Keratinocyte (primary cell): ENCODE measurements around the gene CCNB1IP1. TPM values are rescaled to one million over a fixed set of nuclear protein-coding genes. Genes with fewer than 3 reads are reported as not detected.

Experiments
- DNase-seq: peaks from one replicate; pipeline ENCODE4 v3.0.0-alpha.2; 2011; ENCODE audit warnings: low read depth, missing footprints, low spot score
- FAIRE-seq: peaks from 2 replicates; lab custom pipeline; 2011; peaks lifted over from hg19 to GRCh38; lab: Jason Lieb, UNC
- H2AFZ ChIP-seq: 2 replicates; pipeline ENCODE4 v1.6.0; 2012; ENCODE audit warnings: low read length, control low read depth, inconsistent platforms; ENCODE audit not compliant: control insufficient read depth
- H3K27ac ChIP-seq: 2 replicates; pipeline ENCODE4 v1.5.1; 2011; ENCODE audit warnings: low read length; ENCODE audit not compliant: control insufficient read depth, insufficient read depth
- H3K27me3 ChIP-seq: 3 replicates; pipeline ENCODE4 v1.6.0; 2011; ENCODE audit warnings: low read length; ENCODE audit not compliant: control insufficient read depth, insufficient read depth; ENCODE audit errors: extremely low read depth
- H3K36me3 ChIP-seq, 2 experiments: 2 replicates in 1 of 2; 3 replicates in 1 of 2; pipeline ENCODE4 v1.5.1; 2011; ENCODE audit warnings: low read length in 2 of 2, mild to moderate bottlenecking in 1 of 2; ENCODE audit not compliant: control insufficient read depth in 2 of 2, insufficient read depth in 2 of 2; ENCODE audit errors: extremely low read depth in 1 of 2
- H3K4me1 ChIP-seq: 3 replicates; pipeline ENCODE4 v1.5.1; 2011; ENCODE audit warnings: low read length; ENCODE audit not compliant: control insufficient read depth, insufficient read depth; ENCODE audit errors: extremely low read depth
- H3K4me2 ChIP-seq: 3 replicates; pipeline ENCODE4 v1.6.0; 2011; ENCODE audit warnings: low read depth, low read length; ENCODE audit not compliant: control insufficient read depth, insufficient read depth; ENCODE audit errors: extremely low read depth
- H3K4me3 ChIP-seq, 3 experiments: fragments of 200-600 bp in 1 of 3; sonication (generic) in 1 of 3; 2 replicates in 2 of 3; 3 replicates in 1 of 3; pipeline ENCODE4 v1.5.1; 2011 to 2016; ENCODE audit warnings: low read length in 3 of 3, mild to moderate bottlenecking in 3 of 3, control low read depth in 2 of 3, inconsistent platforms in 1 of 3, low read depth in 1 of 3, mixed read lengths in 1 of 3, mixed run types in 1 of 3, moderate library complexity in 1 of 3; ENCODE audit not compliant: control insufficient read depth in 2 of 3, insufficient read depth in 2 of 3; ENCODE audit errors: extremely low read depth in 1 of 3
- H3K79me2 ChIP-seq: 2 replicates; pipeline ENCODE4 v1.6.0; 2012; ENCODE audit warnings: low read length; ENCODE audit not compliant: control insufficient read depth, insufficient read depth
- H3K9ac ChIP-seq: 3 replicates; pipeline ENCODE4 v1.6.0; 2011; ENCODE audit warnings: low read length; ENCODE audit not compliant: control insufficient read depth, insufficient read depth; ENCODE audit errors: extremely low read depth
- H3K9me1 ChIP-seq: 3 replicates; pipeline ENCODE4 v1.6.0; 2011; ENCODE audit warnings: low read length; ENCODE audit not compliant: control insufficient read depth, insufficient read depth; ENCODE audit errors: extremely low read depth
- H3K9me3 ChIP-seq: 2 replicates; pipeline ENCODE4 v1.5.1; 2012; ENCODE audit warnings: low read depth, low read length; ENCODE audit not compliant: control insufficient read depth
- H4K20me1 ChIP-seq: 3 replicates; pipeline ENCODE4 v1.6.0; 2011; ENCODE audit warnings: low read length; ENCODE audit not compliant: control insufficient read depth, insufficient read depth; ENCODE audit errors: extremely low read depth
- EZH2 ChIP-seq: IDR thresholded peaks from one replicate; pipeline ENCODE4 v1.6.1; 2012; ENCODE audit warnings: inconsistent platforms, mild to moderate bottlenecking, low read length, moderate library complexity
- dilution Hi-C: fragments of 300-500 bp; cut with MboI; formaldehyde crosslinking; loops from one replicate; pipeline ENCODE4 v1.7.0; 2020; ENCODE audit warnings: low sequenced_read_pairs; ENCODE audit not compliant: extremely low pct_ligation_motif_present
- polyA plus RNA-seq, 5 experiments: library from polyadenylated mRNA; depleted of rRNA in 3 of 5; stranded (reverse) in 3 of 5; stranded (forward) in 1 of 5; unstranded in 1 of 5; fragments of >200 nt; gene quantifications; 1 replicate in 1 of 5; 2 replicates in 3 of 5; 3 replicates in 1 of 5; pipeline versions ENCODE4 v1.2.1 to v1.2.3, GENCODE V29; 2011 to 2012; ENCODE audit warnings: missing spikeins in 2 of 5, low read depth in 1 of 5, low replicate concordance in 1 of 5
- TF ChIP-seq, protein P1 (sequence below), 3 experiments: IDR thresholded peaks in 1 of 3; conservative IDR thresholded peaks in 1 of 3; optimal IDR thresholded peaks in 1 of 3; 2 replicates in 2 of 3; 3 replicates in 1 of 3; pipeline versions ENCODE3 to v1.5.1; 2011; ENCODE audit warnings: low read length in 3 of 3, mild to moderate bottlenecking in 3 of 3, moderate library complexity in 2 of 3, control low read depth in 1 of 3, inconsistent platforms in 1 of 3; ENCODE audit not compliant: insufficient read depth in 2 of 3; ENCODE audit errors: extremely low read depth in 1 of 3

Gene CCNB1IP1
- polyA plus RNA-seq, 1 donor (not counting 4 experiments of a cell fraction or from before 2014, with no cell fraction given) = 65.8 TPM

DNA sequence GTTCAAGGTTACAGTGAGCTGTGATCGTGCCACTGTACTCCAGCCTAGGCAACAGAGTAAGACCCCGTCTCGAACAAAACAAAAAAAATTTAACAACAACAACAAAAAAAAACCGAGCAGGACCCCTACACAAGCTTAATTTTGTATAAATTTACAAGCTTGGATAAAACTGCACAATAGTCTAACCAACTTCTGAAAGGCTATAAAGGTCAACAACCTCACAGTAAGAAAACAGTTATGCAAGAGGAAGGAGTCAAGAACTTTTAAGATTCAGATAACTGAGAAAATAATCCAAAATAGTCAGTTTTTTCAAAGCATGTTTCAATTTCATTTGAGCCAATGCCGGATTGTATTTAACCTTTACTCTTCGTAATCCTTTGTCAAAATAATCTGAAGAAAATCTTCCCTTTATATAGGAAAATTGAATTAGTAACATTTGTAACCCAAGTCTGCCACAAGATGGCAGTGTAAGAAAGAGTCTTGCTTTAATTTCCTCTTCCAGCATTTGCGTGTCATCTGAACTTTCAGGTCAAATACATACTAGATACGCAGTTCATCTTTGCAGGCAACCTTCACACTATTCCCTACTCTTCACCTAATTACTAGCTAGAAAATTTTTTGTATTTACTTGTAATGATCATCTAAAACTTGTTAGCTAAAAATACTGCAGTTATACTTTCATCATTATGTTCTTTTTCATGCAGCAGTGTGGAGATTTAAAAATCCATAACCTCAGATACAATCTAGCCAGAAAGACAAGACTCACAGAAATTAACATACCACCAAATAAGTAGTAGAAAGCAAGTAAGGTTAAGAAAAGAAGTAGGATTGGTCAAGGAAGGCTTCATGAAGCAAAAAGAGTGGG, 5.8 kb downstream of the CCNB1IP1 start:
- Histone ChIP-seq H3K4me2 (no peak overlapping the region), H4K20me1 (no peaks in the 10 kb centered on the region), H3K27ac (no peak overlapping the region), H3K4me3 (no peak overlapping the region), H3K9me3 (no peaks in the 10 kb centered on the region), H3K9ac (no peak overlapping the region), H3K4me1 (peaks cover 14% of the 10 kb centered on the region), H3K79me2 (peaks cover 67% of the 10 kb centered on the region), H3K27me3 (no peaks in the 10 kb centered on the region), H2AFZ (no peak overlapping the region), H3K36me3 (peaks cover 14 to 17% of the 10 kb centered on the region in 2 experiments), H3K9me1 (no peaks in the 10 kb centered on the region)
- DNase-seq (no peak), FAIRE-seq (peak; percentile 63)
- no peak for TF ChIP-seq EZH2
- TF ChIP-seq, protein P1, sequence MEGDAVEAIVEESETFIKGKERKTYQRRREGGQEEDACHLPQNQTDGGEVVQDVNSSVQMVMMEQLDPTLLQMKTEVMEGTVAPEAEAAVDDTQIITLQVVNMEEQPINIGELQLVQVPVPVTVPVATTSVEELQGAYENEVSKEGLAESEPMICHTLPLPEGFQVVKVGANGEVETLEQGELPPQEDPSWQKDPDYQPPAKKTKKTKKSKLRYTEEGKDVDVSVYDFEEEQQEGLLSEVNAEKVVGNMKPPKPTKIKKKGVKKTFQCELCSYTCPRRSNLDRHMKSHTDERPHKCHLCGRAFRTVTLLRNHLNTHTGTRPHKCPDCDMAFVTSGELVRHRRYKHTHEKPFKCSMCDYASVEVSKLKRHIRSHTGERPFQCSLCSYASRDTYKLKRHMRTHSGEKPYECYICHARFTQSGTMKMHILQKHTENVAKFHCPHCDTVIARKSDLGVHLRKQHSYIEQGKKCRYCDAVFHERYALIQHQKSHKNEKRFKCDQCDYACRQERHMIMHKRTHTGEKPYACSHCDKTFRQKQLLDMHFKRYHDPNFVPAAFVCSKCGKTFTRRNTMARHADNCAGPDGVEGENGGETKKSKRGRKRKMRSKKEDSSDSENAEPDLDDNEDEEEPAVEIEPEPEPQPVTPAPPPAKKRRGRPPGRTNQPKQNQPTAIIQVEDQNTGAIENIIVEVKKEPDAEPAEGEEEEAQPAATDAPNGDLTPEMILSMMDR (optimal IDR thresholded peaks at IDR 0.05 in 1 of 3, IDR thresholded peaks at IDR 0.05 in 1 of 3, conservative IDR thresholded peaks at IDR 0.05 in 1 of 3; ENCODE audit: extremely low read depth in 1 of 3, insufficient read depth in 2 of 3, low read length in 3 of 3) = peak in 2 of 3 experiments; percentile 48 to 58
- dilution Hi-C loops = no loop called here

DNA sequence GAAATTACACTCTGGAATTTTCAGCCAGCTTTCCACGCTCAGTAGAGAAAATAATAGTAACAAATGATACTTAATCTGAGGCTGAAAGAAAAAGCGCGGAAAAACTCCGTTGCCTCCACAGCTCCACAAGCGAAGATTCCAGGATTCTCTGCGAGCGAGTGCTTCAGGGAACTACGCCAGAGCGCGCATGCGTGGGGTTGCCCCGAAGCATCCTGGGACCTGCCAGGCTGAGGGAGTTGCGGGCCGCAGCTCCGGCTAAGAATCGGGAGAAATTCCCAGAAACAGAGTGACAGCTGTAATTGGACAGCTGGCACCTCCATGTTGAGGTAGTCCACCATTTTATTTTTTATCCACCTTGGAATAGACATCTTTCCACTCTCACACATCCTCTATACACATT, 15.4 kb downstream of the CCNB1IP1 start:
- no peak overlapping the region for H3K4me3 ChIP-seq
- FAIRE-seq = no peak
- no peak overlapping the region for H3K9ac ChIP-seq
- H4K20me1 ChIP-seq = peaks cover 3% of the 10 kb centered on the region
- dilution Hi-C loops = no loop called here
- no peak overlapping the region for H3K4me2 ChIP-seq
- no peak overlapping the region for H2AFZ ChIP-seq
- H3K27me3 ChIP-seq = no peaks in the 10 kb centered on the region
- H3K4me1 ChIP-seq = no peaks in the 10 kb centered on the region
- TF ChIP-seq, protein P1 (optimal IDR thresholded peaks at IDR 0.05 in 1 of 3, IDR thresholded peaks at IDR 0.05 in 1 of 3, conservative IDR thresholded peaks at IDR 0.05 in 1 of 3; ENCODE audit: extremely low read depth in 1 of 3, insufficient read depth in 2 of 3, low read length in 3 of 3) = no peak
- no peak for TF ChIP-seq EZH2
- H3K9me3 ChIP-seq = no peaks in the 10 kb centered on the region
- no peak for DNase-seq
- H3K27ac ChIP-seq = no peak overlapping the region
- H3K79me2 ChIP-seq = peaks cover 18% of the 10 kb centered on the region
- no peaks in the 10 kb centered on the region for H3K9me1 ChIP-seq
- peaks cover 12 to 21% of the 10 kb centered on the region in 2 experiments for H3K36me3 ChIP-seq
